Natural killer cell (primary cell): ENCODE data around the gene RIPK1. TPM values are rescaled to one million over a fixed set of nuclear protein-coding genes. Genes with fewer than 3 reads are reported as not detected.

Experiments
- ATAC-seq, 3 donors: fragments of 150-1000 bp in 2 of 3; fragments of 200-7000 bp in 1 of 3; cut with Tn5 transposase; 1 replicate in 1 of 3; 2 replicates in 2 of 3; pipeline ENCODE4 v1.10.0; 2021; ENCODE audit warnings: mild to moderate bottlenecking in 2 of 3, moderate library complexity in 2 of 3
- DNase-seq, 2 donors: peaks; one replicate each; pipeline versions ENCODE4 v3.0.0 to v3.0.0-alpha.2; 2013 to 2021; ENCODE audit warnings: mixed read lengths in 1 of 2
- H3K27ac ChIP-seq: one replicate; pipeline ENCODE4 v1.5.1; 2013; ENCODE audit warnings: mild to moderate bottlenecking, low read length
- H3K27me3 ChIP-seq: one replicate; pipeline ENCODE4 v1.6.1; 2013; ENCODE audit warnings: low read length; ENCODE audit not compliant: control insufficient read depth, insufficient read depth
- H3K36me3 ChIP-seq: one replicate; pipeline ENCODE4 v1.6.1; 2013; ENCODE audit warnings: low read length; ENCODE audit not compliant: control insufficient read depth, insufficient read depth
- H3K4me1 ChIP-seq: one replicate; pipeline ENCODE4 v1.6.1; 2013; ENCODE audit warnings: low read length; ENCODE audit not compliant: control insufficient read depth, insufficient read depth
- H3K4me3 ChIP-seq: one replicate; pipeline ENCODE4 v1.5.1; 2013; ENCODE audit warnings: low read length
- H3K9me3 ChIP-seq: one replicate; pipeline ENCODE4 v1.6.1; 2013; ENCODE audit warnings: low read length; ENCODE audit not compliant: control insufficient read depth, insufficient read depth
- H3K27ac Mint-ChIP-seq, 2 donors: one replicate each; pipeline ENCODE4 v1.8.0; 2022; ENCODE audit warnings: mild to moderate bottlenecking in 2 of 2, mixed read lengths in 2 of 2, moderate library complexity in 1 of 2
- H3K27me3 Mint-ChIP-seq, 2 donors: one replicate each; pipeline ENCODE4 v1.8.0; 2022; ENCODE audit warnings: low read depth in 2 of 2, mixed read lengths in 2 of 2
- H3K36me3 Mint-ChIP-seq: one replicate; pipeline ENCODE4 v1.8.0; 2022; ENCODE audit warnings: mixed read lengths
- H3K4me1 Mint-ChIP-seq, 2 donors: one replicate each; pipeline ENCODE4 v1.8.0; 2022; ENCODE audit warnings: mixed read lengths in 2 of 2
- H3K4me3 Mint-ChIP-seq: one replicate; pipeline ENCODE4 v1.8.0; 2022; ENCODE audit warnings: mild to moderate bottlenecking, moderate library complexity, mixed read lengths
- H3K9me3 Mint-ChIP-seq, 2 donors: one replicate each; pipeline ENCODE4 v1.8.0; 2022; ENCODE audit warnings: mixed read lengths in 2 of 2
- WGBS: methylation state at CpG from one replicate; pipeline ENCODE4 v1.1.7; 2013; ENCODE audit warnings: missing lambda C conversion rate; ENCODE audit not compliant: insufficient coverage; 5-methylcytosine and 5-hydroxymethylcytosine counted together
- intact Hi-C: fragments of 100-400 bp; cut with micrococcal nuclease; formaldehyde crosslinking; loops from one replicate; pipeline ENCODE4 v1.14.2; 2022
- total RNA-seq, 4 donors: library from RNA; stranded (reverse); fragments of 120-200 nt in 1 of 4; gene quantifications; one replicate each; pipeline versions ENCODE4 v1.2.3 to v1.2.4, GENCODE V29; 2013 to 2022
- TF ChIP-seq, protein P1 (sequence below): fragments of 200-600 bp; IDR thresholded peaks from one replicate; pipeline ENCODE4 v1.8.0; 2022; ENCODE audit warnings: antibody characterized with exemption

RIPK1 gene
- total RNA-seq, 3 donors from 2014 or later (not counting 1 experiment from before 2014, with no cell fraction given) = 30.9 to 44.8 (median 34.5) TPM

DNA sequence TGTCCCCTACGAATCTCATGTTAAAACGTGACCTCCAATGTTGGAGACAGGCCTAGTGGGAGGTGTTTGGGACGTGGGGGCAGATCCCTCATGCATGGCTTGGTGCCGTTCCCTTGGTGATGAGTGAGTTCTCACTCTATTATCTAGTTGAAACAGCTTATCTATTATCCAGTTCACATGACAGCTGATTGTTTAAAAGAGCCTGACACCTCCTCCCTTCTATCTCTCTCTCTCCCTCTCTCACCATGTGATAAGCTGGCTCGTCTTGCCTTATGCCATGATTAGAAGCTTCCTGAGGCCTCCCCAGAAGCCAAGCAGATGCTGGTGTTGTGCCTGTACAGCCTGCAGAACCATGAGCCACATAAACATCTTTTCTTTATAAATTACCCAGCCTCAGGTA is 32.9 kb upstream of the RIPK1 start:
- no peak overlapping the region for H3K27ac ChIP-seq
- DNase-seq (no peak), ATAC-seq (no peak)
- H3K27me3 Mint-ChIP-seq = peaks cover 17 to 27% of the 10 kb centered on the region in 2 donors
- H3K27me3 ChIP-seq = no peaks in the 10 kb centered on the region
- no peaks in the 10 kb centered on the region for H3K9me3 ChIP-seq
- no peak overlapping the region for H3K4me3 ChIP-seq
- H3K27ac Mint-ChIP-seq = no peak overlapping the region
- H3K4me1 ChIP-seq = no peaks in the 10 kb centered on the region
- H3K4me1 Mint-ChIP-seq = no peaks in the 10 kb centered on the region
- 77% methylated on average over 5 of the region's 5 CpGs for WGBS
- H3K36me3 ChIP-seq = no peaks in the 10 kb centered on the region
- no peaks in the 10 kb centered on the region for H3K36me3 Mint-ChIP-seq
- H3K9me3 Mint-ChIP-seq = no peaks in the 10 kb centered on the region
- intact Hi-C loops = no loop called here
- no peak overlapping the region for H3K4me3 Mint-ChIP-seq
- TF ChIP-seq, protein P1, sequence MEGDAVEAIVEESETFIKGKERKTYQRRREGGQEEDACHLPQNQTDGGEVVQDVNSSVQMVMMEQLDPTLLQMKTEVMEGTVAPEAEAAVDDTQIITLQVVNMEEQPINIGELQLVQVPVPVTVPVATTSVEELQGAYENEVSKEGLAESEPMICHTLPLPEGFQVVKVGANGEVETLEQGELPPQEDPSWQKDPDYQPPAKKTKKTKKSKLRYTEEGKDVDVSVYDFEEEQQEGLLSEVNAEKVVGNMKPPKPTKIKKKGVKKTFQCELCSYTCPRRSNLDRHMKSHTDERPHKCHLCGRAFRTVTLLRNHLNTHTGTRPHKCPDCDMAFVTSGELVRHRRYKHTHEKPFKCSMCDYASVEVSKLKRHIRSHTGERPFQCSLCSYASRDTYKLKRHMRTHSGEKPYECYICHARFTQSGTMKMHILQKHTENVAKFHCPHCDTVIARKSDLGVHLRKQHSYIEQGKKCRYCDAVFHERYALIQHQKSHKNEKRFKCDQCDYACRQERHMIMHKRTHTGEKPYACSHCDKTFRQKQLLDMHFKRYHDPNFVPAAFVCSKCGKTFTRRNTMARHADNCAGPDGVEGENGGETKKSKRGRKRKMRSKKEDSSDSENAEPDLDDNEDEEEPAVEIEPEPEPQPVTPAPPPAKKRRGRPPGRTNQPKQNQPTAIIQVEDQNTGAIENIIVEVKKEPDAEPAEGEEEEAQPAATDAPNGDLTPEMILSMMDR = no peak

DNA sequence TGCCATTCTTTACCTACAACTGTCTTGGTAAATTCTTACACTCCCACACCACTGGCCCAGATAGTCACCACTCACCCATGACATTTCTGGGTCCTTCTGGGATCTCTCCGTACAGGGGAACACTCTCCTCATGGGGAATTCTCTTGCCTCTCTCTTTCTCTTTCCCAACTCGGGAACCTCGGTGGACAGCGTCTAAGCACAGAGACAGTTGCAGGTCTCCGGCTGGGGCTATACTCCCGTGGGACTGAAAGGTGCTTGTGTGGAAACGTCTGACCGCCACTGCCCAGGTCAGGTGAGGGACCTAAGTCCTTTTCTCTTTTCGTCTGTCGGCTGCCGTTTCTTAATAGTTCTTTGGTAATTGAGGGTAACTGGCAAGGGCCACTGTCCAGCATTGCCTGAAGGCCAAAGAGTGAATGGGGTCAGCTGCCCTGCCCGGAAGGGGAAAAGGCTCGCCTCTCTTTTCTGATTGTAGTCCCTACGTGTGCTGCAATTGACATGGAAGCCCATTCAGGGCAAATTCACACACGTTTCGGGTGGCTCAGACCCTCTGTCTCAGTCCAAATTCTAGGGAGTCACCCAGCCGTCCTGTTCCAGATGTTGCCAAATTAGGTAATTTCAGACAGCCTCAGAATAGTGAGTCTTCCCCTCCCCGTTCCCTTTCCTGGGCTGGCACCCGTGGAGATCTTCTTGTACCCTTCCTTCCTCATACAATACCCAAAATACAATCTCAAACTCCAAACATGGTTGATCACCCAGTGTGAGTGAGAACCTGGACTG is 31.2 kb upstream of the RIPK1 start:
- H3K27ac Mint-ChIP-seq = no peak overlapping the region
- H3K4me3 Mint-ChIP-seq = no peak overlapping the region
- 85% methylated on average over 19 of the region's 19 CpGs for WGBS
- Histone ChIP-seq H3K27ac (no peak overlapping the region), H3K27me3 (no peaks in the 10 kb centered on the region), H3K4me3 (no peak overlapping the region), H3K4me1 (no peaks in the 10 kb centered on the region), H3K9me3 (no peaks in the 10 kb centered on the region), H3K36me3 (no peaks in the 10 kb centered on the region)
- no peaks in the 10 kb centered on the region for H3K36me3 Mint-ChIP-seq
- no peaks in the 10 kb centered on the region for H3K9me3 Mint-ChIP-seq
- no peaks in the 10 kb centered on the region for H3K4me1 Mint-ChIP-seq
- peaks cover 17 to 27% of the 10 kb centered on the region in 2 donors for H3K27me3 Mint-ChIP-seq
- intact Hi-C loops = no loop called here
- DNase-seq (no peak), ATAC-seq (no peak)
- TF ChIP-seq, protein P1 = no peak

GRCh38 chr6:3037638-3038365 is 30.5 kb upstream of the RIPK1 start:
- Mint-ChIP-seq H3K27ac (no peak overlapping the region), H3K9me3 (no peaks in the 10 kb centered on the region), H3K4me1 (no peaks in the 10 kb centered on the region), H3K4me3 (no peak overlapping the region), H3K36me3 (no peaks in the 10 kb centered on the region), H3K27me3 (peaks cover 15 to 27% of the 10 kb centered on the region in 2 donors)
- no peaks in the 10 kb centered on the region for H3K27me3 ChIP-seq
- ATAC-seq (no peak), DNase-seq (no peak)
- H3K36me3 ChIP-seq = no peaks in the 10 kb centered on the region
- no peaks in the 10 kb centered on the region for H3K4me1 ChIP-seq
- intact Hi-C loops = no loop called here
- H3K9me3 ChIP-seq = no peaks in the 10 kb centered on the region
- H3K27ac ChIP-seq = no peak overlapping the region
- TF ChIP-seq, protein P1 = no peak
- H3K4me3 ChIP-seq = no peak overlapping the region
- WGBS = 75% methylated on average over 7 of the region's 7 CpGs
